HFFc6 (cell line): ENCODE results near the gene MAP2K3. TPM values are rescaled to one million over a fixed set of nuclear protein-coding genes. Genes with fewer than 3 reads are reported as not detected.
"Not testable (repeated sequence)": the region's sequence is repeated elsewhere in the genome, so short reads cannot be mapped to it uniquely, and the experiment has no call there.

ENCODE experiments used
- DNase-seq: peaks from one replicate; pipeline ENCODE4 v3.0.0-alpha.2; 2018
- H3K27ac Mint-ChIP-seq: 2 replicates; pipeline ENCODE4 v1.8.0; 2020; ENCODE audit warnings: mild to moderate bottlenecking, mixed read lengths
- H3K27me3 Mint-ChIP-seq: 2 replicates; pipeline ENCODE4 v1.8.0; 2021; ENCODE audit warnings: mild to moderate bottlenecking, moderate library complexity, mixed read lengths; ENCODE audit not compliant: insufficient read depth
- H3K36me3 Mint-ChIP-seq: 2 replicates; pipeline ENCODE4 v1.8.0; 2021; ENCODE audit warnings: low read depth, mixed read lengths
- H3K4me1 Mint-ChIP-seq: 2 replicates; pipeline ENCODE4 v1.8.0; 2020; ENCODE audit warnings: low read depth, mixed read lengths
- H3K4me3 Mint-ChIP-seq: 2 replicates; pipeline ENCODE4 v1.8.0; 2020; ENCODE audit warnings: mild to moderate bottlenecking, moderate library complexity, mixed read lengths
- H3K9me3 Mint-ChIP-seq: 2 replicates; pipeline ENCODE4 v1.8.0; 2020; ENCODE audit warnings: mild to moderate bottlenecking, mixed read lengths
- CTCF ChIP-seq: fragments of 200-600 bp; sonication (generic); IDR thresholded peaks from 2 replicates; pipeline ENCODE4 v1.5.0; 2021; ENCODE audit warnings: antibody characterized with exemption, mild to moderate bottlenecking
- total RNA-seq, 6 experiments: library from RNA; stranded (reverse); fragmentation: NEBNext Ultra II Directional; extraction: Animal tissue kit (Norgen Biotek cat#: 25700); gene quantifications; 2 replicates in 1 of 6; 3 replicates in 5 of 6; pipeline ENCODE4 v1.2.3, GENCODE V29; 2021

MAP2K3 gene
- total RNA-seq, 6 experiments from 2014 or later, result 177 to 221 (median 184) TPM

- peaks cover 11% of the 10 kb centered on the region for H3K27me3 Mint-ChIP-seq
- not testable (repeated sequence) for H3K9me3 Mint-ChIP-seq, H3K4me1 Mint-ChIP-seq, H3K36me3 Mint-ChIP-seq, H3K4me3 Mint-ChIP-seq, DNase-seq
- H3K27ac Mint-ChIP-seq, result peak overlapping the region; percentile 65
- TF ChIP-seq CTCF, result peak; percentile 61; the same call in 1 of the 2 replicates
These were observed 31.8 kb downstream of the MAP2K3 start for GRCh38 chr17:21316212-21316886.

GRCh38 chr17:21316887-21317500 is 32.5 kb downstream of the MAP2K3 start:
- H3K27me3 Mint-ChIP-seq, result peaks cover 11% of the 10 kb centered on the region
- H3K4me3 Mint-ChIP-seq, H3K36me3 Mint-ChIP-seq, H3K9me3 Mint-ChIP-seq, H3K27ac Mint-ChIP-seq, DNase-seq, H3K4me1 Mint-ChIP-seq: not testable (repeated sequence)
- TF ChIP-seq CTCF, result peak; percentile 62

- not testable (repeated sequence) for DNase-seq, H3K4me1 Mint-ChIP-seq, H3K4me3 Mint-ChIP-seq, H3K36me3 Mint-ChIP-seq, H3K9me3 Mint-ChIP-seq, H3K27ac Mint-ChIP-seq
- H3K27me3 Mint-ChIP-seq, result peaks cover 11% of the 10 kb centered on the region
These were observed 33.3 kb downstream of the MAP2K3 start for GRCh38 chr17:21317821-21318220.

GRCh38 chr17:21318439-21318838 is 33.9 kb downstream of the MAP2K3 start:
- H3K4me3 Mint-ChIP-seq, result no peak overlapping the region
- no peak overlapping the region for H3K27ac Mint-ChIP-seq
- TF ChIP-seq CTCF, result no peak
- H3K27me3 Mint-ChIP-seq, result peaks cover 16% of the 10 kb centered on the region
- no peak for DNase-seq
- no peaks in the 10 kb centered on the region for H3K36me3 Mint-ChIP-seq
- H3K4me1 Mint-ChIP-seq, result peaks cover 8% of the 10 kb centered on the region
- H3K9me3 Mint-ChIP-seq, result no peaks in the 10 kb centered on the region

- not testable (repeated sequence) for H3K27ac Mint-ChIP-seq, H3K4me1 Mint-ChIP-seq, H3K4me3 Mint-ChIP-seq, H3K9me3 Mint-ChIP-seq, DNase-seq, H3K36me3 Mint-ChIP-seq
- H3K27me3 Mint-ChIP-seq, result peaks cover 17% of the 10 kb centered on the region
These were observed 34.3 kb downstream of the MAP2K3 start for GRCh38 chr17:21318856-21319255.

GRCh38 chr17:21319256-21319655 is 34.7 kb downstream of the MAP2K3 start:
- not testable (repeated sequence) for DNase-seq, H3K9me3 Mint-ChIP-seq, H3K4me1 Mint-ChIP-seq, H3K36me3 Mint-ChIP-seq, H3K27ac Mint-ChIP-seq, H3K4me3 Mint-ChIP-seq
- peaks cover 18% of the 10 kb centered on the region for H3K27me3 Mint-ChIP-seq

GRCh38 chr17:21319686-21320375 is 35.3 kb downstream of the MAP2K3 start:
- not testable (repeated sequence) for H3K4me3 Mint-ChIP-seq, DNase-seq, H3K36me3 Mint-ChIP-seq, H3K4me1 Mint-ChIP-seq, H3K9me3 Mint-ChIP-seq, H3K27ac Mint-ChIP-seq
- H3K27me3 Mint-ChIP-seq, result peaks cover 21% of the 10 kb centered on the region

GRCh38 chr17:21320430-21320829 is 35.9 kb downstream of the MAP2K3 start:
- not testable (repeated sequence) for H3K27ac Mint-ChIP-seq, H3K9me3 Mint-ChIP-seq, H3K4me3 Mint-ChIP-seq, DNase-seq, H3K36me3 Mint-ChIP-seq, H3K4me1 Mint-ChIP-seq
- H3K27me3 Mint-ChIP-seq, result peaks cover 19% of the 10 kb centered on the region

GRCh38 chr17:21321061-21321460 is 36.5 kb downstream of the MAP2K3 start:
- not testable (repeated sequence) for H3K4me1 Mint-ChIP-seq

GRCh38 chr17:21321744-21322191 is 37.3 kb downstream of the MAP2K3 start:
- not testable (repeated sequence) for H3K4me1 Mint-ChIP-seq, H3K27ac Mint-ChIP-seq, H3K9me3 Mint-ChIP-seq, H3K36me3 Mint-ChIP-seq, H3K4me3 Mint-ChIP-seq, DNase-seq
- peaks cover 25% of the 10 kb centered on the region for H3K27me3 Mint-ChIP-seq

More at GRCh38 chr17:21321061-21321460, 36.5 kb downstream of the MAP2K3 start:
- H3K4me3 Mint-ChIP-seq, H3K36me3 Mint-ChIP-seq, H3K27ac Mint-ChIP-seq, H3K9me3 Mint-ChIP-seq, DNase-seq: not testable (repeated sequence)
- H3K27me3 Mint-ChIP-seq, result peaks cover 25% of the 10 kb centered on the region
